ENCODE measurements around the gene DMD.

DNA sequence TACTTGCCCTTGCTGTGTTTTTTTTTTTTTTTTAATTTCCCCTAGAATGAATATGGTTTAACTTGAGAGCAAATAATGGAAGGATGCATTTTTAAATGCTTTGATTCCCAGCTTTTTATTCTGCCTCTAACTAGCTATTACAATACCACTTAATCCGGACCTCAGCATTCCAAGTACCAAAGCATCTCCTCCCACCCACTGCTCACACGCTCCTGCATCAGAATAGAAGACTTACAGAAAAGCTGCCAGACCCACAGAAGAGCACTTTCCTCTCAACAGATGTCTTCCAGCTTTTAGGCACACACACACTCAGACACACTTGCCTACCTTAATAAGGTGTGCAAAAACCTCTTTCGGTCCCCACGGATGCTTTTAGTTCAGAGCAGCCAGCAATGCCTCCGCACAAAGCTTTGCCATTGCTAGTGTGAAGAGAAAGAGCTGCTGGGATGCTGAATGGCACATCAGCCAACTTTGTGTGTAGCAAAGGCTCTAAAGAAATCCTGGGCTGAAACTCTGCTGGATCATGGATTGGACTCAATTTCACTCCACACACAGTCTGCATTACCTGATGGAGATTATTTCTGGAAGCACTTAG lies 1056.2 kb downstream of the DMD start:
- TF ChIP-seq EZH2 (IDR thresholded peaks at IDR 0.05; ENCODE audit: insufficient read depth, poor library complexity, severe bottlenecking) (no peak), EZH2phosphoT487 (IDR thresholded peaks at IDR 0.05; ENCODE audit: insufficient read depth, low read depth) (no peak)

Measured in GM23248 (cell line).